SK-N-SH treated with all-trans-retinoic acid at 6 μM for 48 hours (cell line): ENCODE results near the gene OR10S1.
"Not testable (repeated sequence)": the region's sequence is repeated elsewhere in the genome, so short reads cannot be mapped to it uniquely, and the experiment has no call there.

Experiments used
- ATAC-seq: fragments of 200-7000 bp; cut with Tn5 transposase; 3 replicates; pipeline ENCODE4 v1.9.1; 2020; ENCODE audit warnings: mild to moderate bottlenecking, moderate library complexity
- ARNTL ChIP-seq: fragments of 450-650 bp; formaldehyde crosslinking; IDR thresholded peaks from 2 replicates; pipeline ENCODE4 v1.5.0; 2020; ENCODE audit warnings: low read depth, mild to moderate bottlenecking, moderate library complexity, borderline replicate concordance
- BACH2 ChIP-seq: fragments of 250-450 bp; sonication (Bioruptor Pico); IDR thresholded peaks from 2 replicates; pipeline ENCODE4 v1.9.0; 2021; ENCODE audit warnings: mild to moderate bottlenecking, borderline replicate concordance
- CSDC2 ChIP-seq: fragments of 250-450 bp; sonication (Bioruptor Pico); IDR thresholded peaks from 2 replicates; pipeline ENCODE4 v1.5.0; 2020; ENCODE audit warnings: mild to moderate bottlenecking, moderate library complexity
- ESRRG ChIP-seq: fragments of 250-450 bp; sonication (Bioruptor Pico); IDR thresholded peaks from 2 replicates; pipeline ENCODE4 v1.6.1; 2021; ENCODE audit warnings: mild to moderate bottlenecking
- GLIS3 ChIP-seq: fragments of 250-450 bp; sonication (Bioruptor Pico); IDR thresholded peaks from 2 replicates; pipeline ENCODE4 v1.5.0; 2020; ENCODE audit warnings: mild to moderate bottlenecking, moderate library complexity
- PPARA ChIP-seq: fragments of 250-450 bp; sonication (Bioruptor Pico); IDR thresholded peaks from 2 replicates; pipeline ENCODE4 v1.5.0; 2020; ENCODE audit warnings: mild to moderate bottlenecking, borderline replicate concordance
- RARB ChIP-seq: fragments of 250-450 bp; sonication (Bioruptor Pico); IDR thresholded peaks from 2 replicates; pipeline ENCODE4 v1.8.0; 2021; ENCODE audit warnings: mild to moderate bottlenecking, moderate library complexity
- SNAI2 ChIP-seq: fragments of 250-450 bp; sonication (Bioruptor Pico); IDR thresholded peaks from 2 replicates; pipeline ENCODE4 v1.5.0; 2020; ENCODE audit warnings: mild to moderate bottlenecking, moderate library complexity
- TCF4 ChIP-seq: fragments of 250-450 bp; sonication (Bioruptor Pico); IDR thresholded peaks from 2 replicates; pipeline ENCODE4 v1.8.0; 2021; ENCODE audit warnings: mild to moderate bottlenecking, moderate library complexity, borderline replicate concordance
- TOX ChIP-seq: fragments of 250-450 bp; sonication (Bioruptor Pico); IDR thresholded peaks from 2 replicates; pipeline ENCODE4 v1.8.0; 2021; ENCODE audit warnings: mild to moderate bottlenecking, moderate library complexity, borderline replicate concordance
- ZC3H10 ChIP-seq: fragments of 250-450 bp; sonication (Bioruptor Pico); IDR thresholded peaks from 2 replicates; pipeline ENCODE4 v1.5.1; 2021; ENCODE audit warnings: mild to moderate bottlenecking, moderate library complexity
- ZFP3 ChIP-seq: fragments of 250-450 bp; sonication (Bioruptor Pico); IDR thresholded peaks from 2 replicates; pipeline ENCODE4 v1.5.0; 2020; ENCODE audit warnings: mild to moderate bottlenecking, moderate library complexity
- ZNF565 ChIP-seq: fragments of 450-650 bp; formaldehyde crosslinking; conservative IDR thresholded peaks from 2 replicates; pipeline ENCODE4 v1.5.0; 2020; ENCODE audit warnings: low read depth, mild to moderate bottlenecking, moderate library complexity
- ZNF70 ChIP-seq: fragments of 450-650 bp; formaldehyde crosslinking; IDR thresholded peaks from 2 replicates; pipeline ENCODE4 v1.5.0; 2020; ENCODE audit warnings: mild to moderate bottlenecking, moderate library complexity
- ZNF8 ChIP-seq: fragments of 450-650 bp; formaldehyde crosslinking; IDR thresholded peaks from 2 replicates; pipeline ENCODE4 v1.5.0; 2020; ENCODE audit warnings: mild to moderate bottlenecking, moderate library complexity
- TF ChIP-seq, protein P1 (sequence below): fragments of 250-450 bp; sonication (Bioruptor Pico); IDR thresholded peaks from 2 replicates; pipeline ENCODE4 v1.5.0; 2020; ENCODE audit warnings: mild to moderate bottlenecking, moderate library complexity
- TF ChIP-seq, protein P2 (sequence below): fragments of 250-450 bp; sonication (Bioruptor Pico); IDR thresholded peaks from 2 replicates; pipeline ENCODE4 v1.5.1; 2020; ENCODE audit warnings: low read depth, mild to moderate bottlenecking, moderate library complexity
- TF ChIP-seq, protein P3 (sequence below): fragments of 250-450 bp; sonication (Bioruptor Pico); IDR thresholded peaks from 2 replicates; pipeline ENCODE4 v1.8.0; 2020; ENCODE audit warnings: mild to moderate bottlenecking, moderate library complexity, borderline replicate concordance
- TF ChIP-seq, protein P4 (sequence below): fragments of 250-450 bp; sonication (Bioruptor Pico); IDR thresholded peaks from 2 replicates; pipeline ENCODE4 v1.5.1; 2021; ENCODE audit warnings: mild to moderate bottlenecking, moderate library complexity
- TF ChIP-seq, protein P5 (sequence below): fragments of 250-450 bp; sonication (Bioruptor Pico); IDR thresholded peaks from 2 replicates; pipeline ENCODE4 v1.8.0; 2021; ENCODE audit warnings: low read depth, mild to moderate bottlenecking, moderate library complexity, borderline replicate concordance

Gene OR10S1, protein sequence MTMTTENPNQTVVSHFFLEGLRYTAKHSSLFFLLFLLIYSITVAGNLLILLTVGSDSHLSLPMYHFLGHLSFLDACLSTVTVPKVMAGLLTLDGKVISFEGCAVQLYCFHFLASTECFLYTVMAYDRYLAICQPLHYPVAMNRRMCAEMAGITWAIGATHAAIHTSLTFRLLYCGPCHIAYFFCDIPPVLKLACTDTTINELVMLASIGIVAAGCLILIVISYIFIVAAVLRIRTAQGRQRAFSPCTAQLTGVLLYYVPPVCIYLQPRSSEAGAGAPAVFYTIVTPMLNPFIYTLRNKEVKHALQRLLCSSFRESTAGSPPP

DNA sequence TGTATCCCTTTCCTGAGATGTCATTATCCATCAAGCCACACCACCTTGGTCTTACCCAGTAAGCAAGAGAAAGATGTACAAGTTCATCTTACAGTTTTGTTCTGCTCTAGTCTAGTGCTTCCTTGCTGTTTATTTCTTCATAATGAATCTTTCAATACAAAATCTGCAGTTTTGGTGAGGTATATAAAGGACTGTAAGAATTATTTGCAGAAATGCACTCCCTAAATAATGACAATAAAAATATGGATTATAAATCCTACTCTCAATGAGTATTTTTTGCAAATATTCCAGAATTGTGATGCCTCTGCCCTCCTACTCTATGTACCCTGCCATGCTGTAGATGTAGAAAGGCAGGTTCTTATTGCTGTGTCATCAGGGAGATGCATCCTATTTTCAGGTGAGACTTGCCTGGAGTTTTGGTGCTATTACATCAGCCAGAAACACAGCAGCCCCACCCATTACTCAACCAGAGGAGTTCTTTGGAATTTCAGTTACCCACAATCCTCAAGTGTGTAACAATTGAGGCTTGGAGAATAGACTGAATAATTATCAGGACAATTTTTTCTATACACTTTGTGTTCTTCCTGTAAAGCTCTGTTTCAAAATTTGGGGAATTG lies at the start of gene OR10S1:
TSS of gene OR10S1 (minus strand) at position 51 of the 617 bp plus-strand sequence. CDS start 117 bp downstream, outside the sequence.
- no peak for ATAC-seq

DNA sequence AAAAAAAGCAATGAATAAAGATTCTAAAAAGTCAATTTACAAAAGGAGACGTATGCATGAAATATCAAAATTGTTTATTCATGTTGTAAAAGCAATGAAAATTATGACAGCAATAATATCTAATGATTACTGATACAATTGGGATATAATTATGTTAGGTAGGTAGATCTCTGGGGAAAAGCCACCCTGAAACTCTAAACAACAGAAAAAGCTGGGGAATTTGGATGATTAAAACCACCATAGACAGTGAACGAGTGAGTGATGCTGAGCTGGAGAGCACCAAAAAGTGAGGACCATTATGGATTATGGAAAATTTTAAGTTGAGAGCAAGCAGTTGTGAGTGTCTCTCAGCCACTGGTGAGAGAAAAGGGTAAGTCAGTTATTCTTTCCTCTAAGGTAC lies 48.9 kb upstream of the OR10S1 start, which contains the start of gene OR10G8:
TSS of gene OR10G8 (plus strand) at position 301 of the 400 bp plus-strand sequence. CDS start 2,825 bp downstream, outside the sequence.
- no peak for TF ChIP-seq ZC3H10 (CRISPR knock-in tag)
- TF ChIP-seq, protein P1, sequence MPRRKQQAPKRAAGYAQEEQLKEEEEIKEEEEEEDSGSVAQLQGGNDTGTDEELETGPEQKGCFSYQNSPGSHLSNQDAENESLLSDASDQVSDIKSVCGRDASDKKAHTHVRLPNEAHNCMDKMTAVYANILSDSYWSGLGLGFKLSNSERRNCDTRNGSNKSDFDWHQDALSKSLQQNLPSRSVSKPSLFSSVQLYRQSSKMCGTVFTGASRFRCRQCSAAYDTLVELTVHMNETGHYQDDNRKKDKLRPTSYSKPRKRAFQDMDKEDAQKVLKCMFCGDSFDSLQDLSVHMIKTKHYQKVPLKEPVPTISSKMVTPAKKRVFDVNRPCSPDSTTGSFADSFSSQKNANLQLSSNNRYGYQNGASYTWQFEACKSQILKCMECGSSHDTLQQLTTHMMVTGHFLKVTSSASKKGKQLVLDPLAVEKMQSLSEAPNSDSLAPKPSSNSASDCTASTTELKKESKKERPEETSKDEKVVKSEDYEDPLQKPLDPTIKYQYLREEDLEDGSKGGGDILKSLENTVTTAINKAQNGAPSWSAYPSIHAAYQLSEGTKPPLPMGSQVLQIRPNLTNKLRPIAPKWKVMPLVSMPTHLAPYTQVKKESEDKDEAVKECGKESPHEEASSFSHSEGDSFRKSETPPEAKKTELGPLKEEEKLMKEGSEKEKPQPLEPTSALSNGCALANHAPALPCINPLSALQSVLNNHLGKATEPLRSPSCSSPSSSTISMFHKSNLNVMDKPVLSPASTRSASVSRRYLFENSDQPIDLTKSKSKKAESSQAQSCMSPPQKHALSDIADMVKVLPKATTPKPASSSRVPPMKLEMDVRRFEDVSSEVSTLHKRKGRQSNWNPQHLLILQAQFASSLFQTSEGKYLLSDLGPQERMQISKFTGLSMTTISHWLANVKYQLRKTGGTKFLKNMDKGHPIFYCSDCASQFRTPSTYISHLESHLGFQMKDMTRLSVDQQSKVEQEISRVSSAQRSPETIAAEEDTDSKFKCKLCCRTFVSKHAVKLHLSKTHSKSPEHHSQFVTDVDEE = no peak
- TF ChIP-seq, protein P2, sequence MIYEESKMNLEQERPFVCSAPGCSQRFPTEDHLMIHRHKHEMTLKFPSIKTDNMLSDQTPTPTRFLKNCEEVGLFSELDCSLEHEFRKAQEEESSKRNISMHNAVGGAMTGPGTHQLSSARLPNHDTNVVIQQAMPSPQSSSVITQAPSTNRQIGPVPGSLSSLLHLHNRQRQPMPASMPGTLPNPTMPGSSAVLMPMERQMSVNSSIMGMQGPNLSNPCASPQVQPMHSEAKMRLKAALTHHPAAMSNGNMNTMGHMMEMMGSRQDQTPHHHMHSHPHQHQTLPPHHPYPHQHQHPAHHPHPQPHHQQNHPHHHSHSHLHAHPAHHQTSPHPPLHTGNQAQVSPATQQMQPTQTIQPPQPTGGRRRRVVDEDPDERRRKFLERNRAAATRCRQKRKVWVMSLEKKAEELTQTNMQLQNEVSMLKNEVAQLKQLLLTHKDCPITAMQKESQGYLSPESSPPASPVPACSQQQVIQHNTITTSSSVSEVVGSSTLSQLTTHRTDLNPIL (CRISPR knock-in tag) = no peak
- TF ChIP-seq, protein P3, sequence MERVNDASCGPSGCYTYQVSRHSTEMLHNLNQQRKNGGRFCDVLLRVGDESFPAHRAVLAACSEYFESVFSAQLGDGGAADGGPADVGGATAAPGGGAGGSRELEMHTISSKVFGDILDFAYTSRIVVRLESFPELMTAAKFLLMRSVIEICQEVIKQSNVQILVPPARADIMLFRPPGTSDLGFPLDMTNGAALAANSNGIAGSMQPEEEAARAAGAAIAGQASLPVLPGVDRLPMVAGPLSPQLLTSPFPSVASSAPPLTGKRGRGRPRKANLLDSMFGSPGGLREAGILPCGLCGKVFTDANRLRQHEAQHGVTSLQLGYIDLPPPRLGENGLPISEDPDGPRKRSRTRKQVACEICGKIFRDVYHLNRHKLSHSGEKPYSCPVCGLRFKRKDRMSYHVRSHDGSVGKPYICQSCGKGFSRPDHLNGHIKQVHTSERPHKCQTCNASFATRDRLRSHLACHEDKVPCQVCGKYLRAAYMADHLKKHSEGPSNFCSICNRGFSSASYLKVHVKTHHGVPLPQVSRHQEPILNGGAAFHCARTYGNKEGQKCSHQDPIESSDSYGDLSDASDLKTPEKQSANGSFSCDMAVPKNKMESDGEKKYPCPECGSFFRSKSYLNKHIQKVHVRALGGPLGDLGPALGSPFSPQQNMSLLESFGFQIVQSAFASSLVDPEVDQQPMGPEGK (CRISPR knock-in tag) = no peak
- no peak for TF ChIP-seq PPARA (CRISPR knock-in tag)
- no peak for TF ChIP-seq ZNF565 (CRISPR knock-in tag)
- TF ChIP-seq, protein P4, sequence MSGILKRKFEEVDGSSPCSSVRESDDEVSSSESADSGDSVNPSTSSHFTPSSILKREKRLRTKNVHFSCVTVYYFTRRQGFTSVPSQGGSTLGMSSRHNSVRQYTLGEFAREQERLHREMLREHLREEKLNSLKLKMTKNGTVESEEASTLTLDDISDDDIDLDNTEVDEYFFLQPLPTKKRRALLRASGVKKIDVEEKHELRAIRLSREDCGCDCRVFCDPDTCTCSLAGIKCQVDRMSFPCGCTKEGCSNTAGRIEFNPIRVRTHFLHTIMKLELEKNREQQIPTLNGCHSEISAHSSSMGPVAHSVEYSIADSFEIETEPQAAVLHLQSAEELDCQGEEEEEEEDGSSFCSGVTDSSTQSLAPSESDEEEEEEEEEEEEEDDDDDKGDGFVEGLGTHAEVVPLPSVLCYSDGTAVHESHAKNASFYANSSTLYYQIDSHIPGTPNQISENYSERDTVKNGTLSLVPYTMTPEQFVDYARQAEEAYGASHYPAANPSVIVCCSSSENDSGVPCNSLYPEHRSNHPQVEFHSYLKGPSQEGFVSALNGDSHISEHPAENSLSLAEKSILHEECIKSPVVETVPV (CRISPR knock-in tag) = no peak
- TF ChIP-seq ARNTL = no peak
- TF ChIP-seq ZFP3 (CRISPR knock-in tag) = no peak
- no peak for TF ChIP-seq ZNF70 (CRISPR knock-in tag)
- TF ChIP-seq TOX (CRISPR knock-in tag) = no peak
- TF ChIP-seq SNAI2 (CRISPR knock-in tag) = no peak
- TF ChIP-seq ESRRG (CRISPR knock-in tag) = no peak
- TF ChIP-seq RARB = no peak
- no peak for TF ChIP-seq TCF4 (CRISPR knock-in tag)
- no peak for TF ChIP-seq ZNF8 (CRISPR knock-in tag)
- TF ChIP-seq GLIS3 = no peak
- no peak for ATAC-seq

More for the DNA sequence above, at the start of gene OR10S1:
- TF ChIP-seq, protein P5, sequence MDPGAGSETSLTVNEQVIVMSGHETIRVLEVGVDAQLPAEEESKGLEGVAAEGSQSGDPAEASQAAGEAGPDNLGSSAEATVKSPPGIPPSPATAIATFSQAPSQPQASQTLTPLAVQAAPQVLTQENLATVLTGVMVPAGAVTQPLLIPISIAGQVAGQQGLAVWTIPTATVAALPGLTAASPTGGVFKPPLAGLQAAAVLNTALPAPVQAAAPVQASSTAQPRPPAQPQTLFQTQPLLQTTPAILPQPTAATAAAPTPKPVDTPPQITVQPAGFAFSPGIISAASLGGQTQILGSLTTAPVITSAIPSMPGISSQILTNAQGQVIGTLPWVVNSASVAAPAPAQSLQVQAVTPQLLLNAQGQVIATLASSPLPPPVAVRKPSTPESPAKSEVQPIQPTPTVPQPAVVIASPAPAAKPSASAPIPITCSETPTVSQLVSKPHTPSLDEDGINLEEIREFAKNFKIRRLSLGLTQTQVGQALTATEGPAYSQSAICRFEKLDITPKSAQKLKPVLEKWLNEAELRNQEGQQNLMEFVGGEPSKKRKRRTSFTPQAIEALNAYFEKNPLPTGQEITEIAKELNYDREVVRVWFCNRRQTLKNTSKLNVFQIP (CRISPR knock-in tag) = no peak
- TF ChIP-seq ZC3H10 (CRISPR knock-in tag) (no peak), CSDC2 (CRISPR knock-in tag) (no peak), BACH2 (CRISPR knock-in tag) (no peak), ZNF565 (CRISPR knock-in tag) (no peak), ARNTL (no peak), ZFP3 (CRISPR knock-in tag) (no peak), TCF4 (CRISPR knock-in tag) (no peak)
- TF ChIP-seq, all 23 proteins: peak for 0

DNA sequence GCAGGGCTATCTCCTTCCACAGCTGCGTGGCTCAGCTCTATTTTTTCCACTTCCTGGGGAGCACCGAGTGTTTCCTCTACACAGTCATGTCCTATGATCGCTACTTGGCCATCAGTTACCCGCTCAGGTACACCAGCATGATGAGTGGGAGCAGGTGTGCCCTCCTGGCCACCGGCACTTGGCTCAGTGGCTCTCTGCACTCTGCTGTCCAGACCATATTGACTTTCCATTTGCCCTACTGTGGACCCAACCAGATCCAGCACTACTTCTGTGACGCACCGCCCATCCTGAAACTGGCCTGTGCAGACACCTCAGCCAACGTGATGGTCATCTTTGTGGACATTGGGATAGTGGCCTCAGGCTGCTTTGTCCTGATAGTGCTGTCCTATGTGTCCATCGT lies 38.3 kb upstream of the OR10S1 start:
- not testable (repeated sequence) for ATAC-seq
